ENCODE results near the gene GNAQ. TPM values are rescaled to one million over a fixed set of nuclear protein-coding genes. Genes with fewer than 3 reads are reported as not detected.

Gene GNAQ
- total and polyA plus RNA-seq, 4 donors: 6.8 to 19.6 (median 12.6) TPM

GRCh38 chr9:77981332-77981731 is 50.3 kb downstream of the GNAQ start:
- peaks cover 5 to 36% (median 20%) of the 10 kb centered on the region in 4 donors for H3K4me1 ChIP-seq (ENCODE audit: control insufficient read depth in 4 of 4, insufficient read depth in 4 of 4, low read length in 3 of 4)
- no peak overlapping the region for H3K27ac ChIP-seq (ENCODE audit: low read depth in 1 of 2, low read length in 2 of 2)
- H3K9ac ChIP-seq (ENCODE audit: low read depth in 1 of 2, low read length in 2 of 2): no peak overlapping the region
- no peaks in the 10 kb centered on the region for H3K27me3 ChIP-seq (ENCODE audit: control insufficient read depth in 4 of 4, insufficient read depth in 4 of 4, low read length in 3 of 4)
- H3K4me3 ChIP-seq (ENCODE audit: low read depth in 1 of 3, low read length in 3 of 3): no peak overlapping the region
- TF ChIP-seq GABPA (IDR thresholded peaks at IDR 0.05 in 1 of 2, conservative IDR thresholded peaks at IDR 0.05 in 1 of 2) (no peak), MAX (IDR thresholded peaks at IDR 0.05) (no peak), JUND (IDR thresholded peaks at IDR 0.05) (no peak), HNF4G (IDR thresholded peaks at IDR 0.05) (no peak), FOXA2 (IDR thresholded peaks at IDR 0.05) (no peak), FOXA1 (IDR thresholded peaks at IDR 0.05) (no peak), TAF1 (conservative IDR thresholded peaks at IDR 0.05) (no peak), YY1 (IDR thresholded peaks at IDR 0.05) (no peak), RXRA (IDR thresholded peaks at IDR 0.05) (no peak), SP1 (IDR thresholded peaks at IDR 0.05) (peak; percentile 6), HNF4A (conservative IDR thresholded peaks at IDR 0.05) (peak in 1 of 2 donors; percentile 13), RAD21 (IDR thresholded peaks at IDR 0.05) (peak in 1 of 2 donors; percentile 40), CTCF (IDR thresholded peaks at IDR 0.05; ENCODE audit: low read depth, low read length, missing input control) (no peak), EGR1 (IDR thresholded peaks at IDR 0.05; ENCODE audit: low read depth in 2 of 2) (no peak), NR2F2 (IDR thresholded peaks at IDR 0.05) (peak; percentile 39)
- TF ChIP-seq, protein P1, sequence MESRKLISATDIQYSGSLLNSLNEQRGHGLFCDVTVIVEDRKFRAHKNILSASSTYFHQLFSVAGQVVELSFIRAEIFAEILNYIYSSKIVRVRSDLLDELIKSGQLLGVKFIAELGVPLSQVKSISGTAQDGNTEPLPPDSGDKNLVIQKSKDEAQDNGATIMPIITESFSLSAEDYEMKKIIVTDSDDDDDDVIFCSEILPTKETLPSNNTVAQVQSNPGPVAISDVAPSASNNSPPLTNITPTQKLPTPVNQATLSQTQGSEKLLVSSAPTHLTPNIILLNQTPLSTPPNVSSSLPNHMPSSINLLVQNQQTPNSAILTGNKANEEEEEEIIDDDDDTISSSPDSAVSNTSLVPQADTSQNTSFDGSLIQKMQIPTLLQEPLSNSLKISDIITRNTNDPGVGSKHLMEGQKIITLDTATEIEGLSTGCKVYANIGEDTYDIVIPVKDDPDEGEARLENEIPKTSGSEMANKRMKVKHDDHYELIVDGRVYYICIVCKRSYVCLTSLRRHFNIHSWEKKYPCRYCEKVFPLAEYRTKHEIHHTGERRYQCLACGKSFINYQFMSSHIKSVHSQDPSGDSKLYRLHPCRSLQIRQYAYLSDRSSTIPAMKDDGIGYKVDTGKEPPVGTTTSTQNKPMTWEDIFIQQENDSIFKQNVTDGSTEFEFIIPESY (IDR thresholded peaks at IDR 0.05): no peak
- TF ChIP-seq, protein P2, sequence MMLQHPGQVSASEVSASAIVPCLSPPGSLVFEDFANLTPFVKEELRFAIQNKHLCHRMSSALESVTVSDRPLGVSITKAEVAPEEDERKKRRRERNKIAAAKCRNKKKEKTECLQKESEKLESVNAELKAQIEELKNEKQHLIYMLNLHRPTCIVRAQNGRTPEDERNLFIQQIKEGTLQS (IDR thresholded peaks at IDR 0.05): no peak
- peaks cover 0 to 3% (median 0%) of the 10 kb centered on the region in 4 donors for H3K36me3 ChIP-seq (ENCODE audit: control insufficient read depth in 4 of 4, insufficient read depth in 3 of 4, low read depth in 1 of 4, low read length in 3 of 4)
- no peak for DNase-seq (ENCODE audit: low spot score)
- no peaks in the 10 kb centered on the region for H3K9me3 ChIP-seq (ENCODE audit: control insufficient read depth in 4 of 4, low read length in 3 of 4)
- WGBS: 9% methylated on average over 2 of the region's 2 CpGs

GRCh38 chr9:77980622-77981021 is 51.0 kb downstream of the GNAQ start:
- TF ChIP-seq NR2F2 (IDR thresholded peaks at IDR 0.05) (no peak), MAX (IDR thresholded peaks at IDR 0.05) (no peak), GABPA (IDR thresholded peaks at IDR 0.05 in 1 of 2, conservative IDR thresholded peaks at IDR 0.05 in 1 of 2) (no peak), FOXA1 (IDR thresholded peaks at IDR 0.05) (no peak), TAF1 (conservative IDR thresholded peaks at IDR 0.05) (no peak), HNF4A (conservative IDR thresholded peaks at IDR 0.05) (no peak), RXRA (IDR thresholded peaks at IDR 0.05) (no peak), YY1 (IDR thresholded peaks at IDR 0.05) (no peak), RAD21 (IDR thresholded peaks at IDR 0.05) (no peak)
- TF ChIP-seq, protein P1 (IDR thresholded peaks at IDR 0.05): no peak
- Histone ChIP-seq H3K4me3 (ENCODE audit: low read depth in 1 of 3, low read length in 3 of 3) (no peak overlapping the region), H3K36me3 (ENCODE audit: control insufficient read depth in 4 of 4, insufficient read depth in 3 of 4, low read depth in 1 of 4, low read length in 3 of 4) (peaks cover 0 to 3% (median 0%) of the 10 kb centered on the region in 4 donors), H3K9ac (ENCODE audit: low read depth in 1 of 2, low read length in 2 of 2) (no peak overlapping the region), H3K9me3 (ENCODE audit: control insufficient read depth in 4 of 4, low read length in 3 of 4) (no peaks in the 10 kb centered on the region), H3K4me1 (ENCODE audit: control insufficient read depth in 4 of 4, insufficient read depth in 4 of 4, low read length in 3 of 4) (peaks cover 4 to 34% (median 19%) of the 10 kb centered on the region in 4 donors), H3K27ac (ENCODE audit: low read depth in 1 of 2, low read length in 2 of 2) (no peak overlapping the region), H3K27me3 (ENCODE audit: control insufficient read depth in 4 of 4, insufficient read depth in 4 of 4, low read length in 3 of 4) (no peaks in the 10 kb centered on the region)
- no peak for DNase-seq (ENCODE audit: low spot score)
